Osteoblast (primary cell): ENCODE data around the gene KBTBD12. TPM values are rescaled to one million over a fixed set of nuclear protein-coding genes. Genes with fewer than 3 reads are reported as not detected.

Experiments
- DNase-seq: peaks from one replicate; pipeline ENCODE4 v3.0.0; 2011; ENCODE audit warnings: low spot score, mixed read lengths; ENCODE audit not compliant: insufficient read length; ENCODE audit errors: missing footprints
- H2AFZ ChIP-seq: 2 replicates; pipeline ENCODE4 v1.6.0; 2011; ENCODE audit warnings: mild to moderate bottlenecking, low read length
- H3K27ac ChIP-seq: 2 replicates; pipeline ENCODE4 v1.5.1; 2011; ENCODE audit warnings: mild to moderate bottlenecking, low read depth, low read length, moderate library complexity
- H3K27me3 ChIP-seq: 2 replicates; pipeline ENCODE4 v1.6.0; 2012; ENCODE audit warnings: mild to moderate bottlenecking, control low read depth, inconsistent platforms, low read length, moderate library complexity; ENCODE audit not compliant: insufficient read depth
- H3K36me3 ChIP-seq: 2 replicates; pipeline ENCODE4 v1.5.1; 2011; ENCODE audit warnings: mild to moderate bottlenecking, low read length, control low read depth, moderate library complexity; ENCODE audit not compliant: insufficient read depth
- H3K4me1 ChIP-seq: 2 replicates; pipeline ENCODE4 v1.5.1; 2011; ENCODE audit warnings: mild to moderate bottlenecking, low read length, control low read depth, moderate library complexity; ENCODE audit not compliant: insufficient read depth
- H3K4me2 ChIP-seq: 2 replicates; pipeline ENCODE4 v1.6.0; 2011; ENCODE audit warnings: mild to moderate bottlenecking, low read length; ENCODE audit not compliant: insufficient read depth
- H3K4me3 ChIP-seq: fragments of 200-600 bp; sonication (generic); 3 replicates; pipeline ENCODE4 v1.5.1; 2012; ENCODE audit warnings: mild to moderate bottlenecking, low read length, inconsistent platforms; ENCODE audit not compliant: insufficient read depth
- H3K79me2 ChIP-seq: 2 replicates; pipeline ENCODE4 v1.6.0; 2012; ENCODE audit warnings: mild to moderate bottlenecking, low read length, control low read depth, inconsistent platforms; ENCODE audit not compliant: insufficient read depth
- H3K9me3 ChIP-seq: 2 replicates; pipeline ENCODE4 v1.5.1; 2011; ENCODE audit warnings: low read depth, low read length, control low read depth
- H4K20me1 ChIP-seq: 2 replicates; pipeline ENCODE4 v1.6.0; 2012; ENCODE audit warnings: mild to moderate bottlenecking, low read length, control low read depth; ENCODE audit not compliant: insufficient read depth
- total RNA-seq: library from RNA; depleted of rRNA; stranded (reverse); fragments of >200 nt; gene quantifications from 2 replicates; pipeline ENCODE4 v1.2.3, GENCODE V29; 2012
- TF ChIP-seq, protein P1 (sequence below): IDR thresholded peaks from 2 replicates; pipeline ENCODE4 v1.5.1; 2011; ENCODE audit warnings: mild to moderate bottlenecking, low read depth, low read length, moderate library complexity; ENCODE audit errors: extremely low read depth

KBTBD12 gene
- total RNA-seq, 1 donor: not detected

DNA sequence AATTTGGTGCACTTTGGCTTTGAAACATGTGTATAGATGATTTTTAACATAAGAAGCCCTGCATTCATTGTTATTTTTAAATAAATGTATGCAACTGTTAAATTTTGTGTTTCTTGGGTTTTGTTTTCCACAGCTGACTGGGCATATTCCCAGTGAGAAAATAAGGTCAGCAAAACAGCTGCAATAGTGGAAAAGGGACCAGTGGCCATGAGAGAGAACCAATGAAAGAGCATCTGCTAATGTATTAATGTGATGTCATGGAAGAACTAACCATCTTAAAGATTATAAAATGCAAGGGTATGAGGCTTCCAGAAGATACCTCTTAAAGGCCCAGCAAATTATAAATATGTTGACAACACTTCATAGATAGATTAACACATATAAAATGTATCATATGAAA, 31.0 kb upstream of the KBTBD12 start:
- TF ChIP-seq, protein P1, sequence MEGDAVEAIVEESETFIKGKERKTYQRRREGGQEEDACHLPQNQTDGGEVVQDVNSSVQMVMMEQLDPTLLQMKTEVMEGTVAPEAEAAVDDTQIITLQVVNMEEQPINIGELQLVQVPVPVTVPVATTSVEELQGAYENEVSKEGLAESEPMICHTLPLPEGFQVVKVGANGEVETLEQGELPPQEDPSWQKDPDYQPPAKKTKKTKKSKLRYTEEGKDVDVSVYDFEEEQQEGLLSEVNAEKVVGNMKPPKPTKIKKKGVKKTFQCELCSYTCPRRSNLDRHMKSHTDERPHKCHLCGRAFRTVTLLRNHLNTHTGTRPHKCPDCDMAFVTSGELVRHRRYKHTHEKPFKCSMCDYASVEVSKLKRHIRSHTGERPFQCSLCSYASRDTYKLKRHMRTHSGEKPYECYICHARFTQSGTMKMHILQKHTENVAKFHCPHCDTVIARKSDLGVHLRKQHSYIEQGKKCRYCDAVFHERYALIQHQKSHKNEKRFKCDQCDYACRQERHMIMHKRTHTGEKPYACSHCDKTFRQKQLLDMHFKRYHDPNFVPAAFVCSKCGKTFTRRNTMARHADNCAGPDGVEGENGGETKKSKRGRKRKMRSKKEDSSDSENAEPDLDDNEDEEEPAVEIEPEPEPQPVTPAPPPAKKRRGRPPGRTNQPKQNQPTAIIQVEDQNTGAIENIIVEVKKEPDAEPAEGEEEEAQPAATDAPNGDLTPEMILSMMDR: no peak
- no peaks in the 10 kb centered on the region for H3K36me3 ChIP-seq
- H4K20me1 ChIP-seq: no peaks in the 10 kb centered on the region
- no peak overlapping the region for H3K4me3 ChIP-seq
- no peak for DNase-seq
- no peaks in the 10 kb centered on the region for H3K79me2 ChIP-seq
- H2AFZ ChIP-seq: no peak overlapping the region
- H3K27me3 ChIP-seq: peaks cover 17% of the 10 kb centered on the region
- H3K4me2 ChIP-seq: no peak overlapping the region
- H3K9me3 ChIP-seq: no peaks in the 10 kb centered on the region
- H3K27ac ChIP-seq: no peak overlapping the region
- H3K4me1 ChIP-seq: no peaks in the 10 kb centered on the region

DNA sequence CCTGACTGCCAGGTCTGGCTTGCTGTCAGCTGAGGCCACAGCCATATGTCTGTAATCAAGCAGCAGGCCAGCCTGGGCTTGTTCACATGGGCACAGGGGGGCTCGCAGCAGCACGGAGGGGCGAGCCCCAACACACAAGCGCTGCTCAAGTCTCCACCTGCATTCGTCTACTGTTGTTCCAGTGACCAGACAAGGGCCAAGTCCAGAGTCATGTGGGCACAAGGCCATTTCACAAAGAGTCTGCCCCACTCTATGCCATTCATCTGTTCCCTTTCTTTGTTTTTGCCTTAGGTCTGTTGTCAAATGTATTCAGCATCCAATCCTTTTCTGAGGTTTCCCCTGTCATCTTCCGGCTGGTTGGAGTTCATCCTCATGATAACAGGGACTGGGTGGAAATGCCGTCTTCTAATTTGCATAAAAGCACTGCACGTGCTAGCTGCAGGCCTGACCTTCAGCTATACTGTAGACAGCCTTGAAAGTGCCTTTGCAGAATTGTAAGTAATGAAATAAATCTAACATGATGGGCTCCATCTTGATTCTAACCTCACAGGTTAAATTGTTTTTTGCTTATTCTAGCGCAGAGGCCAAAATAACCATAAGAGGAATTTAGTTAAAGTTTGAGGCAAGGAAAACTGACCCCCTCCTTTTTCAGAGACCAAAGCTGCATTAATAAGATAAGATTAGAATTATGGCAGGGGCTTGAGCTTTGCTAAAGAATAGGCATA, 28.6 kb upstream of the KBTBD12 start:
- Histone ChIP-seq H3K27me3 (peaks cover 3% of the 10 kb centered on the region), H3K79me2 (no peaks in the 10 kb centered on the region), H3K36me3 (no peaks in the 10 kb centered on the region), H3K4me1 (peaks cover 2% of the 10 kb centered on the region), H3K4me3 (no peak overlapping the region), H3K27ac (no peak overlapping the region), H3K4me2 (no peak overlapping the region), H3K9me3 (no peaks in the 10 kb centered on the region), H4K20me1 (no peaks in the 10 kb centered on the region), H2AFZ (no peak overlapping the region)
- DNase-seq: no peak
- TF ChIP-seq, protein P1: no peak

DNA sequence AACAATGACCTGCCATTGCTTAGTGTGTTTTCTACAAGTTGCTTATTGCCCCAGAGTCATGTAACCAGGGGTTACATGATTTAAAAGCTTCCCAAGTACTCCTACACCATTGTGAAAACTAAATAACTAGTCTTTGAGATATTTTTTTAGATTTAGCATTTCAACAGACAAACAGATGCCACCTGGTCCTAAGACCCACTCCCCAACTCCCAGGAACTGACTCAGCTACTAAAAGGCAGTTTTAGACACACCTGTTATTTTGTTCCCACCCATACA, 28.1 kb upstream of the KBTBD12 start:
- TF ChIP-seq, protein P1: no peak
- H3K36me3 ChIP-seq: no peaks in the 10 kb centered on the region
- H3K9me3 ChIP-seq: no peaks in the 10 kb centered on the region
- H3K27ac ChIP-seq: no peak overlapping the region
- H3K27me3 ChIP-seq: peaks cover 3% of the 10 kb centered on the region
- H4K20me1 ChIP-seq: no peaks in the 10 kb centered on the region
- DNase-seq: no peak
- H3K4me3 ChIP-seq: no peak overlapping the region
- H3K79me2 ChIP-seq: no peaks in the 10 kb centered on the region
- H2AFZ ChIP-seq: no peak overlapping the region
- H3K4me2 ChIP-seq: no peak overlapping the region
- peaks cover 2% of the 10 kb centered on the region for H3K4me1 ChIP-seq

DNA sequence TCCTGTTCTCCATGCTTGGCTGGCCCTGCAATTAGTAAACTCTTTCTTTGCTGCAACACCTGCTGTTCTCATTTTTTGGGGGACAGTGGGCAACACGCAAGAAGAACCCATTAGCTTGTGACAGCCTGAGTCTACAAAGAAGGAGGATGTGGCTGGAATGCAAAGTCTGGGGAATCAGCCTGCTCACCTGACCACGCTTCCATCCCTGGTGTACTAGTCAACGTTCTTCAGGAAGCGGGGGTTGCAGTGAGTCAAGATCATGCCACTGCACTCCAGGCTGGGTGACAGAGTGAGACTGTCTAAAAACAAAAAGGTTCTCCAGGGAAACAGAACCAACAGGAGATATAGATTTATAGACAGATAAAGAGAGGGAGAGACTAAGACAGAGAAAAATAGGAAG, 27.7 kb upstream of the KBTBD12 start:
- TF ChIP-seq, protein P1: no peak
- no peak for DNase-seq
- H3K4me2 ChIP-seq: no peak overlapping the region

More for the DNA sequence above, 27.7 kb upstream of the KBTBD12 start:
- Histone ChIP-seq H3K79me2 (no peaks in the 10 kb centered on the region), H3K4me3 (no peak overlapping the region), H3K36me3 (no peaks in the 10 kb centered on the region), H3K27ac (no peak overlapping the region), H2AFZ (no peak overlapping the region), H3K4me1 (peaks cover 2% of the 10 kb centered on the region), H4K20me1 (no peaks in the 10 kb centered on the region), H3K27me3 (peaks cover 3% of the 10 kb centered on the region), H3K9me3 (no peaks in the 10 kb centered on the region)
